WTC11 (cell line): ENCODE measurements around the gene GRIN1. TPM values are rescaled to one million over a fixed set of nuclear protein-coding genes. Genes with fewer than 3 reads are reported as not detected.

ENCODE experiments used
- ATAC-seq: fragments of 200-7000 bp; cut with Tn5 transposase; 2 replicates; pipeline ENCODE4 v1.10.0; 2021; ENCODE audit warnings: mild to moderate bottlenecking, moderate library complexity
- CTCF ChIA-PET: fragments of 300-600 bp; sonication (Branson Sonifier 250); formaldehyde crosslinking; loops from one replicate; lab custom pipeline; 2021; ENCODE audit warnings: antibody characterized with exemption; lab: Charles Lee
- POLR2A ChIA-PET: fragments of 350-600 bp; sonication (Branson Sonifier 250); formaldehyde crosslinking; loops from one replicate; lab custom pipeline; 2021; ENCODE audit warnings: antibody characterized with exemption; lab: Charles Lee
- DNase-seq: peaks from one replicate; pipeline ENCODE4 v3.0.0; 2021; ENCODE audit warnings: low spot score
- H3K27ac Mint-ChIP-seq: 2 replicates; pipeline ENCODE4 v1.8.0; 2021; ENCODE audit warnings: mixed read lengths
- H3K27me3 Mint-ChIP-seq: 2 replicates; pipeline ENCODE4 v1.8.0; 2021; ENCODE audit warnings: low read depth, mild to moderate bottlenecking, moderate library complexity, mixed read lengths
- H3K36me3 Mint-ChIP-seq: 2 replicates; pipeline ENCODE4 v1.8.0; 2021; ENCODE audit warnings: mixed read lengths
- H3K4me1 Mint-ChIP-seq: 2 replicates; pipeline ENCODE4 v1.8.0; 2022; ENCODE audit warnings: mixed read lengths
- H3K4me3 Mint-ChIP-seq: 2 replicates; pipeline ENCODE4 v1.8.0; 2021; ENCODE audit warnings: mild to moderate bottlenecking, moderate library complexity, mixed read lengths
- H3K9me3 Mint-ChIP-seq: 2 replicates; pipeline ENCODE4 v1.8.0; 2021; ENCODE audit warnings: mixed read lengths
- ATF2 ChIP-seq: sonication (generic); formaldehyde crosslinking; IDR thresholded peaks from 2 replicates; pipeline ENCODE4 v1.8.1; 2022; ENCODE audit warnings: low read depth, missing genetic modification reagents, borderline replicate concordance
- CBFB ChIP-seq: sonication (generic); formaldehyde crosslinking; IDR thresholded peaks from 2 replicates; pipeline ENCODE4 v1.8.1; 2022; ENCODE audit warnings: mild to moderate bottlenecking, low read depth, missing genetic modification reagents
- ETV6 ChIP-seq: sonication (generic); formaldehyde crosslinking; IDR thresholded peaks from 2 replicates; pipeline ENCODE4 v1.8.1; 2022; ENCODE audit warnings: mild to moderate bottlenecking, missing genetic modification reagents
- FOXJ3 ChIP-seq: sonication (generic); formaldehyde crosslinking; IDR thresholded peaks from 2 replicates; pipeline ENCODE4 v1.9.0; 2021; ENCODE audit warnings: missing genetic modification reagents, mild to moderate bottlenecking, borderline replicate concordance
- FOXK1 ChIP-seq: sonication (generic); formaldehyde crosslinking; IDR thresholded peaks from 2 replicates; pipeline ENCODE4 v1.8.0; 2022; ENCODE audit warnings: mild to moderate bottlenecking, moderate library complexity, missing genetic modification reagents
- GABPB1 ChIP-seq: sonication (generic); formaldehyde crosslinking; IDR thresholded peaks from 2 replicates; pipeline ENCODE4 v1.8.1; 2023; ENCODE audit warnings: mild to moderate bottlenecking, missing genetic modification reagents
- IRF1 ChIP-seq: sonication (generic); formaldehyde crosslinking; IDR thresholded peaks from 2 replicates; pipeline ENCODE4 v1.8.0; 2023; ENCODE audit warnings: missing genetic modification reagents
- MLX ChIP-seq: sonication (generic); formaldehyde crosslinking; IDR thresholded peaks from 2 replicates; pipeline ENCODE4 v1.8.1; 2023; ENCODE audit warnings: mild to moderate bottlenecking, missing genetic modification reagents, moderate library complexity
- MYBL2 ChIP-seq: sonication (generic); formaldehyde crosslinking; IDR thresholded peaks from 2 replicates; pipeline ENCODE4 v1.8.1; 2023; ENCODE audit warnings: mild to moderate bottlenecking, moderate library complexity, missing genetic modification reagents
- NFYB ChIP-seq: sonication (generic); formaldehyde crosslinking; conservative IDR thresholded peaks from 2 replicates; pipeline ENCODE4 v1.8.0; 2022; ENCODE audit warnings: low read depth, missing genetic modification reagents
- NR3C1 ChIP-seq: sonication (generic); formaldehyde crosslinking; conservative IDR thresholded peaks from 2 replicates; pipeline ENCODE4 v1.8.1; 2023; ENCODE audit warnings: low read depth, mild to moderate bottlenecking, missing genetic modification reagents
- RELA ChIP-seq: sonication (generic); formaldehyde crosslinking; IDR thresholded peaks from 2 replicates; pipeline ENCODE4 v1.8.1; 2022; ENCODE audit warnings: missing genetic modification reagents, mild to moderate bottlenecking, borderline replicate concordance
- RORB ChIP-seq: fragments of 250-450 bp; sonication (Bioruptor Pico); IDR thresholded peaks from 2 replicates; pipeline ENCODE4 v1.9.0; 2021; ENCODE audit warnings: mild to moderate bottlenecking
- SMAD4 ChIP-seq: sonication (generic); formaldehyde crosslinking; IDR thresholded peaks from 2 replicates; pipeline ENCODE4 v1.8.0; 2022; ENCODE audit warnings: mild to moderate bottlenecking, missing genetic modification reagents
- SP1 ChIP-seq: sonication (generic); formaldehyde crosslinking; conservative IDR thresholded peaks from 2 replicates; pipeline ENCODE4 v1.8.1; 2022; ENCODE audit warnings: missing genetic modification reagents
- TCF7 ChIP-seq: sonication (generic); formaldehyde crosslinking; IDR thresholded peaks from 2 replicates; pipeline ENCODE4 v1.8.0; 2022; ENCODE audit warnings: mild to moderate bottlenecking, low read depth, missing genetic modification reagents, moderate library complexity
- TEAD1 ChIP-seq: sonication (generic); formaldehyde crosslinking; IDR thresholded peaks from 2 replicates; pipeline ENCODE4 v1.8.0; 2022; ENCODE audit warnings: mild to moderate bottlenecking, missing genetic modification reagents
- ZNF121 ChIP-seq: sonication (generic); formaldehyde crosslinking; IDR thresholded peaks from 2 replicates; pipeline ENCODE4 v1.8.0; 2023; ENCODE audit warnings: missing genetic modification reagents
- ZNF232 ChIP-seq: sonication (generic); formaldehyde crosslinking; IDR thresholded peaks from 2 replicates; pipeline ENCODE4 v1.8.0; 2022; ENCODE audit warnings: mild to moderate bottlenecking, missing genetic modification reagents
- ZNF263 ChIP-seq: sonication (generic); formaldehyde crosslinking; IDR thresholded peaks from 2 replicates; pipeline ENCODE4 v1.8.1; 2022; ENCODE audit warnings: low read depth, mild to moderate bottlenecking, moderate library complexity, missing genetic modification reagents
- total RNA-seq: library from RNA; stranded (reverse); gene quantifications from 3 replicates; pipeline ENCODE4 v1.2.3, GENCODE V29; 2021

The GRIN1 gene
- total RNA-seq, 1 experiment from 2014 or later: 4.1 TPM

GRCh38 chr9:137213160-137214060 lies 74.5 kb downstream of the GRIN1 start:
- H3K9me3 Mint-ChIP-seq: no peaks in the 10 kb centered on the region
- no peak overlapping the region for H3K4me3 Mint-ChIP-seq
- H3K36me3 Mint-ChIP-seq: peaks cover 10% of the 10 kb centered on the region; the same call in 1 of the 2 replicates
- H3K4me1 Mint-ChIP-seq: peaks cover 4% of the 10 kb centered on the region; the same call in 1 of the 2 replicates
- TF ChIP-seq GABPB1 (no peak), NFYB (CRISPR knock-in tag) (0 out of 2 replicates have a peak, but pooled peaks have one; percentile 9)
- DNase-seq (no peak), ATAC-seq (no peak)
- ChIA-PET POLR2A (interaction anchor here (1.7 kb wide), 1 partner anchor 13 kb away, joined by 7 read pairs; the partner anchor contains the start of gene TPRN), CTCF (interaction anchor here (0.6 to 2.8 kb wide), 12 partner anchors 9 to 64 kb away, joined by 3 to 10 read pairs (median 4); partner anchors contain the start of genes RNF208, RNF224 and TPRN)
- H3K27ac Mint-ChIP-seq: no peak overlapping the region
- no peaks in the 10 kb centered on the region for H3K27me3 Mint-ChIP-seq

GRCh38 chr9:137214620-137215019 lies 75.7 kb downstream of the GRIN1 start:
- no peak for ATAC-seq
- Mint-ChIP-seq H3K36me3 (0 out of 2 replicates have a peak, but pooled peaks cover 3% of the 10 kb centered on the region), H3K4me1 (peaks cover 4% of the 10 kb centered on the region; the same call in 1 of the 2 replicates), H3K4me3 (no peak overlapping the region), H3K27ac (no peak overlapping the region), H3K27me3 (no peaks in the 10 kb centered on the region), H3K9me3 (no peaks in the 10 kb centered on the region)
- CTCF ChIA-PET: interaction anchor here (1.0 to 2.8 kb wide), 6 partner anchors 13 to 39 kb away, joined by 3 to 10 read pairs (median 4); partner anchors contain the start of genes RNF224 and TPRN
- DNase-seq: no peak
- TF ChIP-seq GABPB1 (no peak), TEAD1 (no peak), NR3C1 (CRISPR knock-in tag) (no peak), RORB (CRISPR knock-in tag) (no peak), CBFB (CRISPR knock-in tag) (no peak), ZNF232 (CRISPR knock-in tag) (no peak), SMAD4 (CRISPR knock-in tag) (no peak), FOXJ3 (CRISPR knock-in tag) (no peak), RELA (CRISPR knock-in tag) (no peak), SP1 (CRISPR knock-in tag) (no peak), MLX (CRISPR knock-in tag) (no peak), FOXK1 (CRISPR knock-in tag) (no peak), TCF7 (CRISPR knock-in tag) (no peak), IRF1 (no peak), MYBL2 (CRISPR knock-in tag) (no peak), ZNF121 (CRISPR knock-in tag) (no peak), ATF2 (CRISPR knock-in tag) (no peak), ZNF263 (CRISPR knock-in tag) (no peak), ETV6 (CRISPR knock-in tag) (no peak)
- POLR2A ChIA-PET: no interaction called here
